Endodermal cell (in vitro differentiated cells): ENCODE results near the gene PITPNC1. TPM values are rescaled to one million over a fixed set of nuclear protein-coding genes. Genes with fewer than 3 reads are reported as not detected.

ENCODE experiments used
- DNase-seq: peaks from one replicate; pipeline ENCODE4 v3.0.0-alpha.2; 2017
- H3K27ac ChIP-seq: 2 replicates; pipeline ENCODE4 v1.5.1; 2013; ENCODE audit warnings: mild to moderate bottlenecking, low read depth, low read length, moderate library complexity
- H3K27me3 ChIP-seq: 2 replicates; pipeline ENCODE4 v1.6.1; 2013; ENCODE audit warnings: mild to moderate bottlenecking, low read length, moderate library complexity; ENCODE audit not compliant: insufficient read depth, control insufficient read depth, poor library complexity, severe bottlenecking
- H3K36me3 ChIP-seq: 2 replicates; pipeline ENCODE4 v1.7.0; 2013; ENCODE audit warnings: mild to moderate bottlenecking, low read length, moderate library complexity; ENCODE audit not compliant: control insufficient read depth, insufficient read depth
- H3K4me1 ChIP-seq: one replicate; pipeline ENCODE4 v1.7.0; 2013; ENCODE audit warnings: low read length; ENCODE audit not compliant: control insufficient read depth, insufficient read depth
- H3K4me3 ChIP-seq: 2 replicates; pipeline ENCODE4 v1.5.1; 2013; ENCODE audit warnings: mild to moderate bottlenecking, low read length, moderate library complexity
- H3K9ac ChIP-seq: 2 replicates; pipeline ENCODE4 v1.6.1; 2013; ENCODE audit warnings: mild to moderate bottlenecking, low read length, moderate library complexity; ENCODE audit not compliant: poor library complexity, severe bottlenecking; ENCODE audit errors: extremely low read depth
- H3K9me3 ChIP-seq: 2 replicates; pipeline ENCODE4 v1.6.1; 2013; ENCODE audit warnings: mild to moderate bottlenecking, low read length, moderate library complexity; ENCODE audit not compliant: control insufficient read depth
- H3K27ac Mint-ChIP-seq: 2 replicates; pipeline ENCODE4 v1.8.0; 2020; ENCODE audit warnings: mixed read lengths
- H3K27me3 Mint-ChIP-seq: 2 replicates; pipeline ENCODE4 v1.8.0; 2021; ENCODE audit warnings: mild to moderate bottlenecking, mixed read lengths; ENCODE audit not compliant: insufficient read depth
- H3K36me3 Mint-ChIP-seq: 2 replicates; pipeline ENCODE4 v1.8.0; 2020; ENCODE audit warnings: low read depth, mixed read lengths
- H3K4me1 Mint-ChIP-seq: 2 replicates; pipeline ENCODE4 v1.8.0; 2020; ENCODE audit warnings: mixed read lengths
- H3K4me3 Mint-ChIP-seq: 2 replicates; pipeline ENCODE4 v1.8.0; 2020; ENCODE audit warnings: mild to moderate bottlenecking, moderate library complexity, mixed read lengths
- H3K9me3 Mint-ChIP-seq: 2 replicates; pipeline ENCODE4 v1.8.0; 2020; ENCODE audit warnings: mild to moderate bottlenecking, mixed read lengths
- CTCF ChIP-seq: fragments of 200-600 bp; sonication (generic); conservative IDR thresholded peaks from 2 replicates; pipeline ENCODE4 v1.5.0; 2021; ENCODE audit warnings: antibody characterized with exemption, mild to moderate bottlenecking
- WGBS, 2 experiments: methylation state at CpG; one replicate each; pipeline versions ENCODE4 v1.1.5 to v1.1.7; 2013; ENCODE audit warnings: missing lambda C conversion rate in 2 of 2, mixed read lengths in 1 of 2; ENCODE audit not compliant: insufficient coverage in 1 of 2, insufficient read length in 1 of 2; 5-methylcytosine and 5-hydroxymethylcytosine counted together
- total RNA-seq, 2 donors: library from RNA; stranded (reverse); fragmentation: NEBNext Ultra II Directional in 1 of 2; extraction: Animal tissue kit (Norgen Biotek cat#: 25700) in 1 of 2; gene quantifications; 2 replicates in 1 of 2; 3 replicates in 1 of 2; pipeline ENCODE4 v1.2.1, GENCODE V29; 2021

The PITPNC1 gene
- total RNA-seq, 2 donors from 2014 or later = 28.9 to 36.4 TPM

GRCh38 chr17:67400193-67400592 lies 23.1 kb downstream of the PITPNC1 start:
- no peaks in the 10 kb centered on the region for H3K27me3 ChIP-seq
- no peak overlapping the region for H3K9ac ChIP-seq
- no peaks in the 10 kb centered on the region for H3K27me3 Mint-ChIP-seq
- H3K4me3 ChIP-seq = no peak overlapping the region
- no peaks in the 10 kb centered on the region for H3K9me3 ChIP-seq
- DNase-seq = no peak
- no peaks in the 10 kb centered on the region for H3K36me3 ChIP-seq
- no peak overlapping the region for H3K27ac ChIP-seq
- no peak overlapping the region for H3K27ac Mint-ChIP-seq
- peaks cover 7% of the 10 kb centered on the region for H3K4me1 Mint-ChIP-seq
- H3K4me3 Mint-ChIP-seq = no peak overlapping the region
- 93 to 96% methylated on average over 4 to 6 of the region's 6 CpGs for WGBS, 2 experiments
- H3K9me3 Mint-ChIP-seq = peaks cover 6% of the 10 kb centered on the region
- TF ChIP-seq CTCF = no peak
- H3K36me3 Mint-ChIP-seq = peaks cover 25% of the 10 kb centered on the region
- no peaks in the 10 kb centered on the region for H3K4me1 ChIP-seq

- Histone ChIP-seq H3K4me1 (no peaks in the 10 kb centered on the region), H3K4me3 (no peak overlapping the region), H3K27ac (no peak overlapping the region), H3K9me3 (no peaks in the 10 kb centered on the region), H3K9ac (no peak overlapping the region), H3K36me3 (no peaks in the 10 kb centered on the region), H3K27me3 (no peaks in the 10 kb centered on the region)
- Mint-ChIP-seq H3K4me1 (peaks cover 2% of the 10 kb centered on the region), H3K27me3 (no peaks in the 10 kb centered on the region), H3K9me3 (peaks cover 5% of the 10 kb centered on the region), H3K36me3 (peaks cover 19% of the 10 kb centered on the region), H3K4me3 (no peak overlapping the region), H3K27ac (no peak overlapping the region)
- WGBS, 2 experiments = 93 to 94% methylated on average over 6 to 9 of the region's 9 CpGs
- TF ChIP-seq CTCF = no peak
- no peak for DNase-seq
These were observed 24.0 kb downstream of the PITPNC1 start for GRCh38 chr17:67401106-67401505.

- H3K9ac ChIP-seq = no peak overlapping the region
- Mint-ChIP-seq H3K9me3 (peaks cover 5% of the 10 kb centered on the region), H3K4me1 (peaks cover 2% of the 10 kb centered on the region), H3K27me3 (no peaks in the 10 kb centered on the region), H3K4me3 (no peak overlapping the region), H3K36me3 (peaks cover 21% of the 10 kb centered on the region), H3K27ac (no peak overlapping the region)
- WGBS, 2 experiments = 97% methylated on average over 14 to 16 of the region's 16 CpGs
- no peak for TF ChIP-seq CTCF
- H3K9me3 ChIP-seq = no peaks in the 10 kb centered on the region
- DNase-seq = no peak
- no peaks in the 10 kb centered on the region for H3K27me3 ChIP-seq
- H3K4me3 ChIP-seq = no peak overlapping the region
- no peaks in the 10 kb centered on the region for H3K36me3 ChIP-seq
- no peaks in the 10 kb centered on the region for H3K4me1 ChIP-seq
- H3K27ac ChIP-seq = no peak overlapping the region
These were observed 24.8 kb downstream of the PITPNC1 start for GRCh38 chr17:67401598-67402504.
